Keratinocyte (primary cell): Measurements from ENCODE around the gene IFITM10.

ENCODE experiments used
- CTCF ChIP-seq, 3 experiments: IDR thresholded peaks in 1 of 3; conservative IDR thresholded peaks in 1 of 3; optimal IDR thresholded peaks in 1 of 3; 2 replicates in 2 of 3; 3 replicates in 1 of 3; pipeline versions ENCODE3 to v1.5.1; 2011; ENCODE audit warnings: low read length in 3 of 3, mild to moderate bottlenecking in 3 of 3, moderate library complexity in 2 of 3, control low read depth in 1 of 3, inconsistent platforms in 1 of 3; ENCODE audit not compliant: insufficient read depth in 2 of 3; ENCODE audit errors: extremely low read depth in 1 of 3
- EZH2 ChIP-seq: IDR thresholded peaks from one replicate; pipeline ENCODE4 v1.6.1; 2012; ENCODE audit warnings: inconsistent platforms, mild to moderate bottlenecking, low read length, moderate library complexity

- TF ChIP-seq CTCF (optimal IDR thresholded peaks at IDR 0.05 in 1 of 3, IDR thresholded peaks at IDR 0.05 in 1 of 3, conservative IDR thresholded peaks at IDR 0.05 in 1 of 3; ENCODE audit: extremely low read depth in 1 of 3, insufficient read depth in 2 of 3, low read length in 3 of 3) = no peak
- no peak for TF ChIP-seq EZH2
These were observed 20.3 kb downstream of the IFITM10 start for GRCh38 chr11:1730059-1730629.
